Lung (tissue), 12 donors: Measurements from ENCODE around the gene CLRN2. TPM values are rescaled to one million over a fixed set of nuclear protein-coding genes. Genes with fewer than 3 reads are reported as not detected.

ENCODE experiments used
- ATAC-seq: fragments of 200-7000 bp; cut with Tn5 transposase; one replicate; pipeline ENCODE4 v1.9.1; 2020; ENCODE audit warnings: moderate number of reproducible peaks; ENCODE audit not compliant: insufficient read depth, low FRiP score
- DNase-seq, 3 donors: peaks; one replicate each; pipeline ENCODE4 v3.0.0-alpha.2; 2013 to 2017
- H3K27ac ChIP-seq, 2 donors: one replicate each; pipeline ENCODE4 v1.5.1; 2013; ENCODE audit warnings: mild to moderate bottlenecking in 2 of 2, moderate library complexity in 2 of 2, control low read depth in 1 of 2, inconsistent platforms in 1 of 2, low read depth in 1 of 2, low read length in 1 of 2
- H3K27me3 ChIP-seq, 3 donors: one replicate each; pipeline ENCODE4 v1.5.1; 2013; ENCODE audit warnings: low read length in 2 of 3; ENCODE audit not compliant: control insufficient read depth in 3 of 3, insufficient read depth in 3 of 3
- H3K36me3 ChIP-seq, 4 donors: one replicate each; pipeline ENCODE4 v1.5.1; 2013; ENCODE audit warnings: low read length in 4 of 4, mild to moderate bottlenecking in 1 of 4, moderate library complexity in 1 of 4; ENCODE audit not compliant: control insufficient read depth in 4 of 4, insufficient read depth in 4 of 4
- H3K4me1 ChIP-seq, 5 donors: one replicate each; pipeline ENCODE4 v1.5.1; 2013; ENCODE audit warnings: low read length in 5 of 5, mild to moderate bottlenecking in 2 of 5, moderate library complexity in 1 of 5; ENCODE audit not compliant: control insufficient read depth in 5 of 5, insufficient read depth in 5 of 5
- H3K4me3 ChIP-seq: one replicate; pipeline ENCODE4 v1.5.1; 2013; ENCODE audit warnings: mild to moderate bottlenecking, control low read depth, moderate library complexity
- H3K9ac ChIP-seq, 2 donors: one replicate each; pipeline ENCODE4 v1.5.1; 2013; ENCODE audit warnings: low read length in 2 of 2, control low read depth in 1 of 2; ENCODE audit not compliant: insufficient read depth in 1 of 2
- H3K9me3 ChIP-seq, 4 donors: one replicate each; pipeline ENCODE4 v1.5.1; 2013; ENCODE audit warnings: low read length in 3 of 4, mild to moderate bottlenecking in 1 of 4, moderate library complexity in 1 of 4; ENCODE audit not compliant: control insufficient read depth in 4 of 4, insufficient read depth in 3 of 4
- WGBS, 2 donors: extraction: QIAGEN DNeasy Blood & Tissue Kit; methylation state at CpG; one replicate each; pipeline ENCODE4 v1.1.7; 2013; 5-methylcytosine and 5-hydroxymethylcytosine counted together
- polyA plus RNA-seq, 2 donors: library from polyadenylated mRNA; stranded (reverse); fragments of 200-250 nt; gene quantifications; one replicate each; pipeline ENCODE4 v1.2.1, GENCODE V29; 2013
- total RNA-seq, 2 donors: library from RNA; depleted of rRNA in 1 of 2; stranded (reverse); fragments of >200 nt in 1 of 2; gene quantifications; one replicate each; pipeline ENCODE4 v1.2.1, GENCODE V29; 2014 to 2021
- TF ChIP-seq, protein P1 (sequence below): IDR thresholded peaks from 2 replicates; pipeline ENCODE4 v1.5.1; 2012; ENCODE audit warnings: mild to moderate bottlenecking; ENCODE audit errors: control extremely low read depth, extremely low read depth
- donor health status: control.
- donor health status: control.
- donor health status: Bipolar disorder and iron deficiency.
- donor health status: healthy.
- donor health status: DM: yes; HTN: yes; CAD: no.

Gene CLRN2
- total and polyA plus RNA-seq, 4 donors = not detected

DNA sequence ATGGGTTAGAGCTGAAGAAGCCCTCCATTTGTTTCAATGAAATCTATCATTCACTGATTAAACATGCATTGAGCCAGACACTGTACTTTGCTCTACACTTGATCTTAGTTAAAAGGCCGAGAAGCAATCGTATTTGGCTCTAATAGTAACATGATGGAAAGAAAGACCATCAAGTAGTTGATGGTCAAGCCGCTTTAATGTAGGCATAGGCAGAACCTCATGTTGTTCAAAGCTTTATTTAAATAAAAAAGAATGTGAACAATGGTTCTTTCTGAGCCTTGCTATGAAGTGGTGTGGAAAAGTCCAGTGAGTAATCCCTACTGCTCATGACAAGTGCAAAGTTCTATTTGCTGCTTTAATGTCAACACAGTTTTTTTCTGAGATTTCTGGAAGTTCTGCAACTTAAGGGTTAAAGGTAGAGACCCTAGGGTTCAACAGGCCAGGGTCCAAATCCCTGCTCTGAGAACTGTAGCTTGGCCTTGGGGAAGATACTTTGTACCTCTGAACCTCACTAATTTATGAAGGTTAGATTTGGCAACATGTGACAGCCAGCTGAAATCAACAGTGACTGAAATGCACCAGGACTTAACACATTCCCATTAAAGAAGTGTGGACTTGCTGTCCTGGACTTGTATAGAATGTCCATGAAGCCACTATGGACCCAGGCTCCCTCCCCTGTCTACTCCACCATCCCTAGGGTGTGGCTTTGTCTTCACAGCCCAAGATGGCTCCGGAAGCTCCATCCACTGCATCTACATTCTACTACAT is 44.2 kb downstream of the CLRN2 start:
- no peak overlapping the region for H3K4me3 ChIP-seq
- no peaks in the 10 kb centered on the region for H3K9me3 ChIP-seq
- TF ChIP-seq, protein P1, sequence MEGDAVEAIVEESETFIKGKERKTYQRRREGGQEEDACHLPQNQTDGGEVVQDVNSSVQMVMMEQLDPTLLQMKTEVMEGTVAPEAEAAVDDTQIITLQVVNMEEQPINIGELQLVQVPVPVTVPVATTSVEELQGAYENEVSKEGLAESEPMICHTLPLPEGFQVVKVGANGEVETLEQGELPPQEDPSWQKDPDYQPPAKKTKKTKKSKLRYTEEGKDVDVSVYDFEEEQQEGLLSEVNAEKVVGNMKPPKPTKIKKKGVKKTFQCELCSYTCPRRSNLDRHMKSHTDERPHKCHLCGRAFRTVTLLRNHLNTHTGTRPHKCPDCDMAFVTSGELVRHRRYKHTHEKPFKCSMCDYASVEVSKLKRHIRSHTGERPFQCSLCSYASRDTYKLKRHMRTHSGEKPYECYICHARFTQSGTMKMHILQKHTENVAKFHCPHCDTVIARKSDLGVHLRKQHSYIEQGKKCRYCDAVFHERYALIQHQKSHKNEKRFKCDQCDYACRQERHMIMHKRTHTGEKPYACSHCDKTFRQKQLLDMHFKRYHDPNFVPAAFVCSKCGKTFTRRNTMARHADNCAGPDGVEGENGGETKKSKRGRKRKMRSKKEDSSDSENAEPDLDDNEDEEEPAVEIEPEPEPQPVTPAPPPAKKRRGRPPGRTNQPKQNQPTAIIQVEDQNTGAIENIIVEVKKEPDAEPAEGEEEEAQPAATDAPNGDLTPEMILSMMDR = no peak
- DNase-seq (no peak), ATAC-seq (no peak)
- H3K36me3 ChIP-seq = no peaks in the 10 kb centered on the region
- H3K4me1 ChIP-seq = no peaks in the 10 kb centered on the region
- H3K27ac ChIP-seq = no peak overlapping the region
- no peak overlapping the region for H3K9ac ChIP-seq
- 92 to 93% methylated on average over 4 of the region's 4 CpGs for WGBS, 2 donors
- H3K27me3 ChIP-seq = peaks cover 0 to 8% (median 4%) of the 10 kb centered on the region in 3 donors

DNA sequence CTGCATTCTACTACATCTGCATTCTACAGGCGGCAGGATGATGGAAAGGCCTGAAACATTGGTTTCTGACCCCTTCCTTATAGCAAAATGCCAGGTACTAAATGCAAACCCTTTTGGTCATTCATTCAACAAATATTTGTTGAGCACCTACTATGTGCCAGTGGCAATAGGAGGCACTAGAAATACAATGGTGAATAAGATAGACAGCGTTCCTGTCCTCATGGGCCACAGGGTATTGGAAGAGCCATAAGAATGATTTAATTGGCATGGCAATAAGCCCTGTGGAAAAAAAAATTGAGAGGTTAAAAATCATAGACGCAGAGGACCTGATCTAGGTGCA is 44.7 kb downstream of the CLRN2 start:
- TF ChIP-seq, protein P1 = no peak

DNA sequence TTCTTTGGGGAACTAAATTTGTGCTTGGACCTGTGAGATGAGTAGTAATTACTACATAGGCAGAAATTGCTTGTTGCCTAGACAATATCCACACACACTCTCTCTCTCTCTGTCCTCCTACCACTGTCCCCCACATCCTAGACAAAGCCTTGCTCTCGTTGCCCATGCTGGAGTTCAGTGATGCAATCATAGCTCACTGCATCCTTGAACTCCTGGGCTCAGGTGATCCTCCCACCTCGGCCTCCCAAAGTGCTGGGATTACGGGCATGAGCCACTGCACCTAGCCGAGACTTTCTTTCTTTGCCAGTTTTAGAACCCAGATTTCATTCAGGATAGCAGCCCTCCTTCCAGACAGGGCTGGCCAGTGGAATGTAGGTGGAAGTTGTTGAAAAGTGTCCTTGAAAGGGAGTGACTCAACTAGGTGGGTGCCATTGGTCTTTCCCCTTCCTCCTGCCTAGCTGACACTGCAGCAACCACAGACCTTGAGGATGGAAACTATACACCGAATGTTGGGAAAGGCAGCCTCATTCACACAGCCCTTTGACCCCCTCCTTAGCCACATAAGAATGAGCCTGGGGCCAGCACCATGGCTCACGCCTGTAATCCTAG is 45.2 kb downstream of the CLRN2 start:
- TF ChIP-seq, protein P1 = no peak
- Histone ChIP-seq H3K27ac (no peak overlapping the region), H3K4me1 (no peaks in the 10 kb centered on the region), H3K36me3 (no peaks in the 10 kb centered on the region), H3K27me3 (peaks cover 0 to 4% (median 2%) of the 10 kb centered on the region in 3 donors), H3K9ac (no peak overlapping the region), H3K9me3 (no peaks in the 10 kb centered on the region), H3K4me3 (no peak overlapping the region)
- ATAC-seq (no peak), DNase-seq (no peak)
- 87 to 91% methylated on average over 6 of the region's 6 CpGs for WGBS, 2 donors

More for the DNA sequence above, 44.7 kb downstream of the CLRN2 start:
- 96% methylated on average over 3 of the region's 3 CpGs for WGBS, 2 donors
- no peaks in the 10 kb centered on the region for H3K9me3 ChIP-seq
- H3K27me3 ChIP-seq = peaks cover 0 to 6% (median 4%) of the 10 kb centered on the region in 3 donors
- no peak overlapping the region for H3K27ac ChIP-seq
- no peaks in the 10 kb centered on the region for H3K36me3 ChIP-seq
- H3K4me3 ChIP-seq = no peak overlapping the region
- ATAC-seq (no peak), DNase-seq (no peak)
- no peaks in the 10 kb centered on the region for H3K4me1 ChIP-seq
- no peak overlapping the region for H3K9ac ChIP-seq
